Neural progenitor cell (in vitro differentiated cells): Measurements from ENCODE around the gene SLC12A7. TPM values are rescaled to one million over a fixed set of nuclear protein-coding genes. Genes with fewer than 3 reads are reported as not detected.

Experiments used
- DNase-seq: peaks from one replicate; pipeline ENCODE4 v3.0.0-alpha.2; 2016; ENCODE audit warnings: low spot score
- H2AFZ ChIP-seq: fragments of 200-600 bp; sonication (generic); replicated peaks from 2 replicates; pipeline ENCODE4 v1.6.1; 2016; ENCODE audit warnings: antibody characterized with exemption
- H3F3A ChIP-seq: fragments of 200-600 bp; sonication (generic); 2 replicates; pipeline ENCODE4 v1.6.1; 2016; ENCODE audit warnings: antibody characterized with exemption, low read depth
- H3K27ac ChIP-seq: fragments of 200-600 bp; sonication (generic); 2 replicates; pipeline ENCODE4 v1.5.1; 2016; ENCODE audit warnings: mild to moderate bottlenecking
- H3K27me3 ChIP-seq: fragments of 200-600 bp; sonication (generic); 2 replicates; pipeline ENCODE4 v1.6.1; 2016; ENCODE audit warnings: mild to moderate bottlenecking, moderate library complexity
- H3K36me3 ChIP-seq: fragments of 200-600 bp; sonication (generic); 2 replicates; pipeline ENCODE4 v1.5.1; 2016
- H3K4me1 ChIP-seq: fragments of 200-600 bp; sonication (generic); 2 replicates; pipeline ENCODE4 v1.6.1; 2016; ENCODE audit warnings: mixed run types
- H3K4me2 ChIP-seq: fragments of 200-600 bp; sonication (generic); 2 replicates; pipeline ENCODE4 v1.6.1; 2016
- H3K4me3 ChIP-seq: fragments of 200-600 bp; sonication (generic); 2 replicates; pipeline ENCODE4 v1.5.1; 2016
- H3K79me2 ChIP-seq: fragments of 200-600 bp; sonication (generic); 2 replicates; pipeline ENCODE4 v1.6.1; 2016; ENCODE audit warnings: low read depth
- H3K9ac ChIP-seq: fragments of 200-600 bp; sonication (generic); 2 replicates; pipeline ENCODE4 v1.6.1; 2016
- H3K9me3 ChIP-seq: fragments of 200-600 bp; sonication (generic); 2 replicates; pipeline ENCODE4 v1.5.1; 2016; ENCODE audit warnings: low read depth
- H4K20me1 ChIP-seq: fragments of 200-600 bp; sonication (generic); 2 replicates; pipeline ENCODE4 v1.6.1; 2016; ENCODE audit warnings: low read depth
- H3K27ac Mint-ChIP-seq: 3 replicates; pipeline ENCODE4 v1.8.0; 2021; ENCODE audit warnings: mixed read lengths
- H3K27me3 Mint-ChIP-seq: 2 replicates; pipeline ENCODE4 v1.8.0; 2022; ENCODE audit warnings: low read depth, mild to moderate bottlenecking, inconsistent platforms, moderate library complexity, mixed read lengths; ENCODE audit not compliant: insufficient read depth
- H3K36me3 Mint-ChIP-seq: 3 replicates; pipeline ENCODE4 v1.8.0; 2021; ENCODE audit warnings: mixed read lengths
- H3K4me1 Mint-ChIP-seq: 3 replicates; pipeline ENCODE4 v1.8.0; 2021; ENCODE audit warnings: mixed read lengths
- H3K4me3 Mint-ChIP-seq: 3 replicates; pipeline ENCODE4 v1.8.0; 2021; ENCODE audit warnings: mild to moderate bottlenecking, moderate library complexity, mixed read lengths
- H3K9me3 Mint-ChIP-seq: 3 replicates; pipeline ENCODE4 v1.8.0; 2020; ENCODE audit warnings: mixed read lengths
- EZH2 ChIP-seq: fragments of 200-600 bp; sonication (generic); IDR thresholded peaks from 2 replicates; pipeline ENCODE4 v1.6.1; 2017; ENCODE audit warnings: antibody characterized with exemption, mild to moderate bottlenecking, moderate library complexity
- EZH2phosphoT487 ChIP-seq: fragments of 200-600 bp; sonication (generic); IDR thresholded peaks from 2 replicates; pipeline ENCODE4 v1.6.1; 2017; ENCODE audit warnings: antibody characterized with exemption
- total RNA-seq: library from RNA; depleted of rRNA; stranded (reverse); fragments of >200 nt; gene quantifications from 2 replicates; pipeline ENCODE4 v1.2.3, GENCODE V29; 2015; ENCODE audit warnings: low replicate concordance
- TF ChIP-seq, protein P1 (sequence below): fragments of 200-600 bp; sonication (generic); IDR thresholded peaks from 2 replicates; pipeline ENCODE4 v1.5.1; 2017; ENCODE audit warnings: antibody characterized with exemption, mild to moderate bottlenecking

SLC12A7 gene
- total RNA-seq, 1 donor from 2014 or later = 7.5 TPM

DNA sequence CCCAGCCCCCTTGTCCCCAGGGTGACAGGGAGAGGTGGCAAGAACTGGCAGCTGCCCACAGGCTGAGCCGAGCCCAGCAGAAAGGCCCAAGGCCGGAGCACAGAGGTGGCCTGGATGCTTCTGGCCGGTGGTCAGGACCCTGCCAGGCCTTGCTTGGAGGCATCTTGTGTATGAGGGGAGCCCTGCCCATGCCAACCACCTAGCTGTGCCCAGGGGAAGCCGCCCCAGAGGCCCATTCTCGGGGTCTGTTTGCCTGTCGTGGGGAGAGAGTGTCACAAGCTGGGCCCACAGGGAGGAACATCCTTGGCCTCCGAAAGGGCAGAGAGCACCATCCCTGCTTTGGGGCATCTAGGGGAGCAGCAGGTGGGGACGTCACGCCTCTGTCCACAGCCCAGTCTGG lies 93.3 kb downstream of the SLC12A7 start:
- no peak overlapping the region for H3K27ac Mint-ChIP-seq
- no peak for DNase-seq
- TF ChIP-seq EZH2phosphoT487 = no peak
- no peak for TF ChIP-seq EZH2
- TF ChIP-seq, protein P1, sequence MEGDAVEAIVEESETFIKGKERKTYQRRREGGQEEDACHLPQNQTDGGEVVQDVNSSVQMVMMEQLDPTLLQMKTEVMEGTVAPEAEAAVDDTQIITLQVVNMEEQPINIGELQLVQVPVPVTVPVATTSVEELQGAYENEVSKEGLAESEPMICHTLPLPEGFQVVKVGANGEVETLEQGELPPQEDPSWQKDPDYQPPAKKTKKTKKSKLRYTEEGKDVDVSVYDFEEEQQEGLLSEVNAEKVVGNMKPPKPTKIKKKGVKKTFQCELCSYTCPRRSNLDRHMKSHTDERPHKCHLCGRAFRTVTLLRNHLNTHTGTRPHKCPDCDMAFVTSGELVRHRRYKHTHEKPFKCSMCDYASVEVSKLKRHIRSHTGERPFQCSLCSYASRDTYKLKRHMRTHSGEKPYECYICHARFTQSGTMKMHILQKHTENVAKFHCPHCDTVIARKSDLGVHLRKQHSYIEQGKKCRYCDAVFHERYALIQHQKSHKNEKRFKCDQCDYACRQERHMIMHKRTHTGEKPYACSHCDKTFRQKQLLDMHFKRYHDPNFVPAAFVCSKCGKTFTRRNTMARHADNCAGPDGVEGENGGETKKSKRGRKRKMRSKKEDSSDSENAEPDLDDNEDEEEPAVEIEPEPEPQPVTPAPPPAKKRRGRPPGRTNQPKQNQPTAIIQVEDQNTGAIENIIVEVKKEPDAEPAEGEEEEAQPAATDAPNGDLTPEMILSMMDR = no peak
- no peak overlapping the region for H3K4me2 ChIP-seq
- H3K27me3 ChIP-seq = no peaks in the 10 kb centered on the region
- no peaks in the 10 kb centered on the region for H3K9me3 Mint-ChIP-seq
- peaks cover 19% of the 10 kb centered on the region for H3K4me1 ChIP-seq
- H3K4me1 Mint-ChIP-seq = peaks cover 28% of the 10 kb centered on the region
- no peaks in the 10 kb centered on the region for H3K9me3 ChIP-seq
- H3K9ac ChIP-seq = no peak overlapping the region
- no peak overlapping the region for H2AFZ ChIP-seq
- no peaks in the 10 kb centered on the region for H3K79me2 ChIP-seq
- H3K36me3 ChIP-seq = no peaks in the 10 kb centered on the region
- H3K4me3 Mint-ChIP-seq = no peak overlapping the region
- H4K20me1 ChIP-seq = no peaks in the 10 kb centered on the region
- no peak overlapping the region for H3K4me3 ChIP-seq
- no peaks in the 10 kb centered on the region for H3K36me3 Mint-ChIP-seq
- peaks cover 3% of the 10 kb centered on the region for H3K27me3 Mint-ChIP-seq
- no peak overlapping the region for H3K27ac ChIP-seq
- H3F3A ChIP-seq = peaks cover 16% of the 10 kb centered on the region

DNA sequence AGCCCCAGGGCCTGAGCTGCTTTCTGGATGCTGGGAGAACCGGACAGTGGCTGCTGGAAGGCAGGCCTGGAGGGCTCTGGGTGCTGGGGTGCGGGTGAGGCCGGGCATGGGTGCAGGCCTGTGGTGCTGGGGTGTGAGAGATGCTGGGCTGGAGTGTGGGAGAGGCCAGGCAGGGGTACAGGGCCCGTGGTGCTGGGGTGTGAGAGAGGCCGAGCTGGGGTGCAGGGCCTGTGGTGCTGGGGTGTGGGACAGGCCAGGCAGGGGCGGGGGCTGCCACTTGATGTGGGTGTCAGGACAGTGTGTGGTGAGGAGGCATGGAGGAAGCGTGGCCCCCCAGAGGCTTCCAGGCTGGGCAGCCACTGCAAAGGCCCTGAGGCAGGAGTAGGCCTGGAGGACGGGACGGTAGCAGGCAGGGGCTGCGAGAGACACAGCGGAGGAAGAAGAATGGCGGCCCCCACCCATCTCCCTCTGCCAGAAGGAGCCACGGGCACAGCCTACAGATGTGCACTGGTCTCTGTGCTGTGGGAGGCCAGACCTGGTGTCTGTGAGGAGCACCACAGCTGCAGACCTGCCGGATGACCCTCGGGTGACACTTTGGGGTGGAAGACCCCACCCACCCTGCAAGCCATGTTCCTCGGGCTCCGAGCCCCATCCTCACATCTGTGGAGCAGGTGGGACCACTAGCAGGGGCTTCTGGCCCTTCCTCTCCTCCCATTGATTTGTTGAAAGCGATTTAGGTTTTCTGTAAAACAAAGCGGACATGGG lies 94.0 kb downstream of the SLC12A7 start:
- Histone ChIP-seq H2AFZ (no peak overlapping the region), H3K27me3 (no peaks in the 10 kb centered on the region), H3K4me2 (no peak overlapping the region), H3K36me3 (no peaks in the 10 kb centered on the region), H3K79me2 (no peaks in the 10 kb centered on the region), H3K27ac (no peak overlapping the region), H3K9ac (no peak overlapping the region), H3K4me3 (no peak overlapping the region), H3F3A (peaks cover 16% of the 10 kb centered on the region), H3K9me3 (no peaks in the 10 kb centered on the region), H4K20me1 (no peaks in the 10 kb centered on the region), H3K4me1 (peaks cover 19% of the 10 kb centered on the region)
- Mint-ChIP-seq H3K27ac (no peak overlapping the region), H3K27me3 (peaks cover 3% of the 10 kb centered on the region), H3K4me3 (no peak overlapping the region), H3K36me3 (no peaks in the 10 kb centered on the region), H3K9me3 (no peaks in the 10 kb centered on the region), H3K4me1 (peaks cover 28% of the 10 kb centered on the region)
- DNase-seq = no peak
- TF ChIP-seq EZH2 = no peak
- TF ChIP-seq, protein P1 = no peak
- TF ChIP-seq EZH2phosphoT487 = no peak

DNA sequence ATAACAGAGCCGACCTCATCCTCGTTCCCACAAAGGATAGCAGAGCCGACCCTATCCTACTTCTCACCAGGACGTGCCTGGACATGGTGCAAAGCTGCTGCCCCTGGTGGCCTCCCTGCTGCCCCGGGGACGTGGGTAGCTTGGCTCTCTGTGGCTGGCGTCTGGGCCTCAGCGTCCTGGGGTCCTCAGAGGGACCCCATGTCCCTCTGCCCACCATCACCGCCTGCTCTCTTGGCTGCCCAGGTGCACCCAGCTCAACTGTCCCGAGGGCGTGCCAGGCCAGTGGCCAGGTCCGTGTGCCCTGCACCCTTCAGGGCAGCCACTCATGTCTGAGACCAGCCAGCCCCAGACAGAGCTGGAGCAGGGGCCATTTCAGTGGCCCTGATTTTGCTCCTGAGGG lies 94.8 kb downstream of the SLC12A7 start:
- Mint-ChIP-seq H3K4me1 (peaks cover 28% of the 10 kb centered on the region), H3K36me3 (no peaks in the 10 kb centered on the region), H3K9me3 (no peaks in the 10 kb centered on the region), H3K27ac (no peak overlapping the region), H3K27me3 (peaks cover 5% of the 10 kb centered on the region), H3K4me3 (no peak overlapping the region)
- no peak overlapping the region for H3K27ac ChIP-seq
- no peaks in the 10 kb centered on the region for H3K9me3 ChIP-seq
- no peaks in the 10 kb centered on the region for H3K79me2 ChIP-seq
- peaks cover 16% of the 10 kb centered on the region for H3F3A ChIP-seq
- peaks cover 19% of the 10 kb centered on the region for H3K4me1 ChIP-seq
- H3K27me3 ChIP-seq = no peaks in the 10 kb centered on the region
- no peak overlapping the region for H2AFZ ChIP-seq
- no peak overlapping the region for H3K9ac ChIP-seq
- no peak overlapping the region for H3K4me3 ChIP-seq
- DNase-seq = no peak
- H3K36me3 ChIP-seq = no peaks in the 10 kb centered on the region
- TF ChIP-seq EZH2 (no peak), EZH2phosphoT487 (no peak)
- TF ChIP-seq, protein P1 = no peak
- peaks cover under 1% of the 10 kb centered on the region for H4K20me1 ChIP-seq
- H3K4me2 ChIP-seq = no peak overlapping the region
